HTR-8/SVneo (cell line): ENCODE measurements around the gene CROCC2.

ENCODE experiments used
- DNase-seq: peaks from one replicate; pipeline ENCODE4 v3.0.0; 2011; ENCODE audit warnings: low spot score, mixed read lengths; ENCODE audit not compliant: insufficient read length
- FAIRE-seq: peaks from 2 replicates; lab custom pipeline; 2011; peaks lifted over from hg19 to GRCh38; lab: Jason Lieb, UNC

Gene CROCC2

GRCh38 chr2:240891492-240892340 is 14.4 kb upstream of the CROCC2 start:
- DNase-seq (no peak), FAIRE-seq (no peak)

- FAIRE-seq (no peak), DNase-seq (no peak)
Measured at GRCh38 chr2:240892356-240892755, 13.8 kb upstream of the CROCC2 start.

- no peak for FAIRE-seq
- no peak for DNase-seq
Measured at GRCh38 chr2:240892925-240893324, 13.2 kb upstream of the CROCC2 start.

- DNase-seq = peak; percentile 36
Measured at GRCh38 chr2:240893363-240893844, 12.7 kb upstream of the CROCC2 start.

GRCh38 chr2:240894006-240894405 is 12.1 kb upstream of the CROCC2 start:
- no peak for FAIRE-seq
- DNase-seq = no peak

More at GRCh38 chr2:240893363-240893844, 12.7 kb upstream of the CROCC2 start:
- no peak for FAIRE-seq

GRCh38 chr2:240894836-240895558 is 11.1 kb upstream of the CROCC2 start:
- DNase-seq (no peak), FAIRE-seq (no peak)

GRCh38 chr2:240895656-240896388 is 10.3 kb upstream of the CROCC2 start, which contains the start of gene MAB21L4:
TSS of gene MAB21L4 (minus strand) at chr2:240896156. CDS start at chr2:240895997, 159 bp downstream.
- no peak for FAIRE-seq

GRCh38 chr2:240896394-240896793 is 9.7 kb upstream of the CROCC2 start:
- DNase-seq = no peak
- no peak for FAIRE-seq

More at GRCh38 chr2:240895656-240896388, 10.3 kb upstream of the CROCC2 start, which contains the start of gene MAB21L4:
- DNase-seq = no peak

GRCh38 chr2:240896871-240897692 is 9.1 kb upstream of the CROCC2 start:
- FAIRE-seq = no peak
- no peak for DNase-seq

GRCh38 chr2:240898108-240898730 is 7.9 kb upstream of the CROCC2 start:
- FAIRE-seq (no peak), DNase-seq (no peak)

- FAIRE-seq = no peak
- no peak for DNase-seq
Measured at GRCh38 chr2:240898731-240899467, 7.2 kb upstream of the CROCC2 start.

GRCh38 chr2:240899468-240899865 is 6.7 kb upstream of the CROCC2 start:
- DNase-seq (no peak), FAIRE-seq (no peak)

GRCh38 chr2:240900141-240900860 is 5.8 kb upstream of the CROCC2 start:
- no peak for FAIRE-seq
- DNase-seq = no peak

- FAIRE-seq (no peak), DNase-seq (no peak)
Measured at GRCh38 chr2:240901986-240902614, 4.0 kb upstream of the CROCC2 start.

- no peak for FAIRE-seq
Measured at GRCh38 chr2:240902615-240903041, 3.5 kb upstream of the CROCC2 start.

GRCh38 chr2:240903191-240904060 is 2.7 kb upstream of the CROCC2 start:
- FAIRE-seq (no peak), DNase-seq (no peak)

More at GRCh38 chr2:240902615-240903041, 3.5 kb upstream of the CROCC2 start:
- DNase-seq = no peak
